Lung (tissue), 12 donors: ENCODE results near the gene SLC25A4. TPM values are rescaled to one million over a fixed set of nuclear protein-coding genes. Genes with fewer than 3 reads are reported as not detected.
A peak's percentile ranks its signal among the peaks of the same experiment; 100 is the strongest.
"Not testable (repeated sequence)": the region's sequence is repeated elsewhere in the genome, so short reads cannot be mapped to it uniquely, and the experiment has no call there.

Experiments used
- ATAC-seq: fragments of 200-7000 bp; cut with Tn5 transposase; one replicate; pipeline ENCODE4 v1.9.1; 2020; ENCODE audit warnings: moderate number of reproducible peaks; ENCODE audit not compliant: insufficient read depth, low FRiP score
- DNase-seq, 3 donors: peaks; one replicate each; pipeline ENCODE4 v3.0.0-alpha.2; 2013 to 2017
- H3K27ac ChIP-seq, 2 donors: one replicate each; pipeline ENCODE4 v1.5.1; 2013; ENCODE audit warnings: mild to moderate bottlenecking in 2 of 2, moderate library complexity in 2 of 2, control low read depth in 1 of 2, inconsistent platforms in 1 of 2, low read depth in 1 of 2, low read length in 1 of 2
- H3K27me3 ChIP-seq, 3 donors: one replicate each; pipeline ENCODE4 v1.5.1; 2013; ENCODE audit warnings: low read length in 2 of 3; ENCODE audit not compliant: control insufficient read depth in 3 of 3, insufficient read depth in 3 of 3
- H3K36me3 ChIP-seq, 4 donors: one replicate each; pipeline ENCODE4 v1.5.1; 2013; ENCODE audit warnings: low read length in 4 of 4, mild to moderate bottlenecking in 1 of 4, moderate library complexity in 1 of 4; ENCODE audit not compliant: control insufficient read depth in 4 of 4, insufficient read depth in 4 of 4
- H3K4me1 ChIP-seq, 5 donors: one replicate each; pipeline ENCODE4 v1.5.1; 2013; ENCODE audit warnings: low read length in 5 of 5, mild to moderate bottlenecking in 2 of 5, moderate library complexity in 1 of 5; ENCODE audit not compliant: control insufficient read depth in 5 of 5, insufficient read depth in 5 of 5
- H3K4me3 ChIP-seq: one replicate; pipeline ENCODE4 v1.5.1; 2013; ENCODE audit warnings: mild to moderate bottlenecking, control low read depth, moderate library complexity
- H3K9ac ChIP-seq, 2 donors: one replicate each; pipeline ENCODE4 v1.5.1; 2013; ENCODE audit warnings: low read length in 2 of 2, control low read depth in 1 of 2; ENCODE audit not compliant: insufficient read depth in 1 of 2
- H3K9me3 ChIP-seq, 4 donors: one replicate each; pipeline ENCODE4 v1.5.1; 2013; ENCODE audit warnings: low read length in 3 of 4, mild to moderate bottlenecking in 1 of 4, moderate library complexity in 1 of 4; ENCODE audit not compliant: control insufficient read depth in 4 of 4, insufficient read depth in 3 of 4
- CTCF ChIP-seq: IDR thresholded peaks from 2 replicates; pipeline ENCODE4 v1.5.1; 2012; ENCODE audit warnings: mild to moderate bottlenecking; ENCODE audit errors: control extremely low read depth, extremely low read depth
- WGBS, 2 donors: extraction: QIAGEN DNeasy Blood & Tissue Kit; methylation state at CpG; one replicate each; pipeline ENCODE4 v1.1.7; 2013; 5-methylcytosine and 5-hydroxymethylcytosine counted together
- polyA plus RNA-seq, 2 donors: library from polyadenylated mRNA; stranded (reverse); fragments of 200-250 nt; gene quantifications; one replicate each; pipeline ENCODE4 v1.2.1, GENCODE V29; 2013
- total RNA-seq, 2 donors: library from RNA; depleted of rRNA in 1 of 2; stranded (reverse); fragments of >200 nt in 1 of 2; gene quantifications; one replicate each; pipeline ENCODE4 v1.2.1, GENCODE V29; 2014 to 2021
- donor health status: control.
- donor health status: control.
- donor health status: Bipolar disorder and iron deficiency.
- donor health status: healthy.
- donor health status: DM: yes; HTN: yes; CAD: no.

The SLC25A4 gene
- total and polyA plus RNA-seq, 4 donors: 18.3 to 52.2 (median 30.8) TPM

- WGBS, 2 donors: 91 to 96% methylated on average over 7 of the region's 7 CpGs
- Histone ChIP-seq H3K4me1 (peaks cover 0 to 32% (median 7%) of the 10 kb centered on the region in 5 donors), H3K36me3 (no peaks in the 10 kb centered on the region), H3K27ac (peak overlapping the region in 1 of 2 donors; percentile 71), H3K9ac (no peak overlapping the region), H3K4me3 (no peak overlapping the region), H3K9me3 (no peaks in the 10 kb centered on the region), H3K27me3 (no peaks in the 10 kb centered on the region)
- ATAC-seq (no peak), DNase-seq (no peak)
- TF ChIP-seq CTCF: no peak
Measured at GRCh38 chr4:185117300-185117934, 25.6 kb upstream of the SLC25A4 start.

- H3K9me3 ChIP-seq: no peaks in the 10 kb centered on the region
- WGBS, 2 donors: 92% methylated on average over 7 of the region's 7 CpGs
- no peaks in the 10 kb centered on the region for H3K36me3 ChIP-seq
- H3K27me3 ChIP-seq: no peaks in the 10 kb centered on the region
- DNase-seq (peak in 2 of 3 donors; percentile 52 to 65), ATAC-seq (no peak)
- no peak for TF ChIP-seq CTCF
- H3K4me1 ChIP-seq: peaks cover 0 to 32% (median 0%) of the 10 kb centered on the region in 5 donors
- H3K4me3 ChIP-seq: no peak overlapping the region
- H3K9ac ChIP-seq: no peak overlapping the region
- no peak overlapping the region for H3K27ac ChIP-seq
Measured at GRCh38 chr4:185118876-185119275, 24.2 kb upstream of the SLC25A4 start.

GRCh38 chr4:185119467-185119866 is 23.6 kb upstream of the SLC25A4 start:
- H3K9me3 ChIP-seq, H3K4me3 ChIP-seq, H3K9ac ChIP-seq, ATAC-seq, DNase-seq, H3K27me3 ChIP-seq, H3K36me3 ChIP-seq: not testable (repeated sequence)
- WGBS, 2 donors: 85 to 92% methylated on average over 5 of the region's 5 CpGs
- Histone ChIP-seq H3K4me1 (peaks cover 0 to 32% (median 0%) of the 10 kb centered on the region in 5 donors), H3K27ac (peak overlapping the region in 1 of 2 donors; percentile 50)

GRCh38 chr4:185119927-185120630 is 23.0 kb upstream of the SLC25A4 start:
- no peaks in the 10 kb centered on the region for H3K9me3 ChIP-seq
- H3K4me1 ChIP-seq: peaks cover 0 to 32% (median 0%) of the 10 kb centered on the region in 5 donors
- peak overlapping the region in 1 of 2 donors; percentile 73 for H3K27ac ChIP-seq
- ATAC-seq (no peak), DNase-seq (peak; percentile 27 to 59 (median 33))
- no peaks in the 10 kb centered on the region for H3K36me3 ChIP-seq
- H3K27me3 ChIP-seq: no peaks in the 10 kb centered on the region
- no peak overlapping the region for H3K4me3 ChIP-seq
- no peak overlapping the region for H3K9ac ChIP-seq
- TF ChIP-seq CTCF: no peak
- WGBS, 2 donors: 74 to 80% methylated on average over 3 of the region's 3 CpGs
